GM19463 (cell line): ENCODE measurements around the gene CMAS.
A peak's percentile ranks its signal among the peaks of the same experiment; 100 is the strongest.
"Not testable (repeated sequence)": the region's sequence is repeated elsewhere in the genome, so short reads cannot be mapped to it uniquely, and the experiment has no call there.

Experiments
- ATAC-seq: cut with Tn5 transposase; IDR thresholded peaks from one replicate; pipeline ENCODE4 v1.9.1; 2021; ENCODE audit warnings: mild to moderate bottlenecking, moderate library complexity; ENCODE audit not compliant: unreplicated experiment

CMAS gene

GRCh38 chr12:22046090-22046967 is at the start of gene CMAS:
Gene CMAS (plus strand): TSS chr12:22046218. CDS start chr12:22046304, 86 bp downstream.
- ATAC-seq = peak; percentile 84

- no peak for ATAC-seq
Measured at GRCh38 chr12:21998295-21998694, 47.7 kb upstream of the CMAS start.

- no peak for ATAC-seq
Measured at GRCh38 chr12:21998782-21999181, 47.2 kb upstream of the CMAS start.

- no peak for ATAC-seq
Measured at GRCh38 chr12:22002430-22002829, 43.6 kb upstream of the CMAS start.

- ATAC-seq = not testable (repeated sequence)
Measured at GRCh38 chr12:22007794-22008193, 38.2 kb upstream of the CMAS start.

- ATAC-seq = no peak
Measured at GRCh38 chr12:22008196-22008595, 37.8 kb upstream of the CMAS start.

- ATAC-seq = no peak
Measured at GRCh38 chr12:22014041-22014782, 31.8 kb upstream of the CMAS start.

- no peak for ATAC-seq
Measured at GRCh38 chr12:22014783-22015144, 31.3 kb upstream of the CMAS start.

- no peak for ATAC-seq
Measured at GRCh38 chr12:22016982-22017381, 29.0 kb upstream of the CMAS start.

- no peak for ATAC-seq
Measured at GRCh38 chr12:22018860-22019259, 27.2 kb upstream of the CMAS start.

- not testable (repeated sequence) for ATAC-seq
Measured at GRCh38 chr12:22023489-22023888, 22.5 kb upstream of the CMAS start.

- no peak for ATAC-seq
Measured at GRCh38 chr12:22029491-22029890, 16.5 kb upstream of the CMAS start.

- no peak for ATAC-seq
Measured at GRCh38 chr12:22029991-22030390, 16.0 kb upstream of the CMAS start.

GRCh38 chr12:22032732-22033131 is 13.3 kb upstream of the CMAS start:
- no peak for ATAC-seq

- ATAC-seq = no peak
Measured at GRCh38 chr12:22034709-22035506, 11.1 kb upstream of the CMAS start.

- no peak for ATAC-seq
Measured at GRCh38 chr12:22037947-22038346, 8.1 kb upstream of the CMAS start.

GRCh38 chr12:22038734-22039133 is 7.3 kb upstream of the CMAS start:
- no peak for ATAC-seq

GRCh38 chr12:22039361-22039760 is 6.7 kb upstream of the CMAS start:
- ATAC-seq = no peak

GRCh38 chr12:22042976-22043669 is 2.9 kb upstream of the CMAS start:
- ATAC-seq = no peak

GRCh38 chr12:22043943-22044342 is 2.1 kb upstream of the CMAS start:
- no peak for ATAC-seq

- ATAC-seq = no peak
Measured at GRCh38 chr12:22044391-22044790, 1.6 kb upstream of the CMAS start.
